OCI-M1 (cell line): ENCODE measurements around the gene OTOGL.
A peak's percentile ranks its signal among the peaks of the same experiment; 100 is the strongest.
"Not testable (repeated sequence)": the region's sequence is repeated elsewhere in the genome, so short reads cannot be mapped to it uniquely, and the experiment has no call there.

Experiments
- DNase-seq: peaks from one replicate; lab custom pipeline; 2025; lab: John Stamatoyannopoulos, UW

The OTOGL gene

GRCh38 chr12:80188576-80188975, 89.2 kb downstream of the OTOGL start:
- no peak for DNase-seq

DNA sequence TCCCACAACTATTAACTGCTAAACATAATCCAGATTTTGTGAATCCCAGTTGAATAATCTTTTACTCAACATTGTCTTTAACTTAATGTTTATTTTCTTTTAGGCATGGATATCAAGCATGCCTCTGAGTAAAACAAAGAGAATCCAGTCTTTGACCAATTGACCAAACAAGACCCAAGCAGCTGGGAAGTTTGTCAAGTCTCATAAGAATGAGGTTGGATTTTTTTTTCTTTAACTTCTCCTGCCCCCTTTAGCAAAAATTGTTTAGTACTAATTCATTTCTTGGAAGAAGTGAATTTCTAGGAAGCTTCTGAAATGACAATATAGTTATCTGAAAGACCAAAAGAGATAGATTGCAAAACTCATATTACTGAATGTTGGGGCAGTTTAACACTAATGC, 89.9 kb downstream of the OTOGL start:
- peak; percentile 23 for DNase-seq

- DNase-seq, result no peak
Observed at GRCh38 chr12:80190001-80190400, 90.7 kb downstream of the OTOGL start.

DNA sequence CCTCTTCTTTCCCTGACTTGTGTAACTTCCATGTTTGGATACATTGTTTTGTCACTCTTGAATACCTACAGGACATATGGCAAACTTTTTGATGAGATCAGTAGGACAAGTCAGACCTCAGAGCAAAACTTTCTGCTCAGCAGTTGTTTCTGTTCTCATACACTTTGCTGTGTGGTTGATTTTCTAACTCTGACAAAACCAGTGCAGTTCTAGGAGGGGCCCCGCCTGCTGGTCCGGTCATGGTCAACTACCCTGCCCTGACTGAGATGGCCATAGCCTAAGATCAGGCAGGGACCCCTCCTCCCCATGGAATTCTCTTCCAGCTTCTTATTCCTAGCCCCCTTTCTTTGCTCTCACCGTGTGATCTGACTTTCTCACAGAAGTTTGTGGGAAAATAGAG, 92.8 kb downstream of the OTOGL start:
- DNase-seq, result no peak

- DNase-seq, result no peak
Observed at GRCh38 chr12:80193865-80194264, 94.5 kb downstream of the OTOGL start.

- DNase-seq, result peak; percentile 74
Observed at GRCh38 chr12:80195074-80195726, 95.9 kb downstream of the OTOGL start.

GRCh38 chr12:80195737-80196136, 96.4 kb downstream of the OTOGL start:
- no peak for DNase-seq

DNA sequence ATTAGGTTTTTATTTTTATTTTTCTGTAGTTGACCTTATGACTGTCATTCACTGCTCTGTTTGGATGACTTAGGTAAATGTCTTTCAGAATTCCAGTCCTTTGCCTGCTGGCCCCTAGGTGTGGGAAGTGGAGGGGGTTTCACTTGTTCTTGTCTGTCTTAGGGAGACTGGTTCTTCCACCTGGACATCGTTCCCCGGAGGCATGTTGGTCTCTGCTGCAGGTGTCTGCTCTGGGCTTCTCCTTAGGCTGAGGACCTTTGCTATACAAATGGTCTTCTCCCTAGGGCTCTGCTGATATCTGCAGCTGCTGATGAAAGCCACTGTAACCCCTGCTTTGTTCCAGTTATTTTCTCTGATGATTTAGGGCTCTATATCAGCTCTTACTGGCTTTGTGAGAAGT, 97.1 kb downstream of the OTOGL start:
- DNase-seq, result no peak

DNA sequence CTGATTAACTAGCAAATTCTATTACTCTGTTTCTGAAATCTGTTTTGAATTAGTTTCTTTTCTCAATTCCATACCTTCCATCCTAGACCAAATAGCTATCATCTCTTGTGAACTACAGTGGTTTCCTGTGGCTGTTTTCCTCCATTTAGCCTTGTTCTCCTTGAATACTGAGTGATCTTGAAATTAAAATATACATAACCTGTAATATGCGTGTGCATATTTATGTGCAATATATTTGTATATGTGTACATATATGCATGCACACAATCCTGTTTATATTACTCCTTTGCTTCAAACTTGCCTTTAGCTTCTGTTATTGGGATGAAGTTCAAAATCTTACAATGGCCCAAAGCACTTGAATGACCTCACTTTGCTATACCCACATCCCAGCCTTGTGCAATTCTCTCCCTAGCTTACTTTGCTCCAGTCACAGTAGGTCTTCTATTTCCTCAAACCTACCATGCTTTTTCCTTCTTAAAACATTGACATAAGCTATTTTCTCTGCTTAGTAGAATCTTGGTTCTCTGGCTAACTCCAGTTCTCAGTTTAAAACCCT, 99.5 kb downstream of the OTOGL start:
- no peak for DNase-seq

GRCh38 chr12:80199931-80200330, 100.6 kb downstream of the OTOGL start:
- DNase-seq, result no peak

DNA sequence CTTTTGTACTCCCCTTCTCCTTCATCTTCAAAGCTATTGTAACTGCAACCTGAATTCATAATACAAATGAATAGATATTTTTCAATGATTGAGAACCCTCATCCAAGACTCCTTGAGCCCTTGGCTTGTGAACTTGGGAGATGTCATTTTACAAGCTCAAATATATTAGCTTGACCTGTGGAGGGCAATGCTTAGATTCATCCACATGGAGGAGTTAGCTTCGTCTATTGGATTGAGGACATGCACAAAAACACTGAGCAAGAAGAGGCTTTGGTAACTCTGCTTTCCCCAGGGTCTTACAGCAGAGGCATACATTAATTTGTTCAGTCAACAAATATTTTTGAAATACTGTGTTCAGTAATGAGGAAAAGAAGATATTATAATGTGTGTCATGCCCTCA, 101.1 kb downstream of the OTOGL start:
- peak; percentile 19 for DNase-seq

DNA sequence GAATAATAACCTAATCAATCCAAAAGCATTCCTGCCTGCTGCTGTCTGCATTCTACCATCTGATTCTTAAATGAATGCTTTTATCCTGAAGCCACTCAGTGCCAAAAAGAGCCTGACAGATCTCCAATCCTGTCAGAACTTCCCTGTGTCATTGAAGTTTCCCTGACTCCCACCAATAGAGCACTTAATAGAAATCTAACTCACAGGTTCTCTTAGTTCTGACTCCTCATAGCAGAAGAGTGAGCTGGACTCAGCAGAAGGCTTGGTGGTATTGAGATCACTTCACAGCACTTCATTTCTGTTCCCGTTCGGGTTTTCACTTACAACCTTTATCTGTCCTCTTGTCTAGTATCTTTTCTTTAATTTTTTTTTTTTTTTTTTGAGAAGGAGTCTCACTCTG, 102.6 kb downstream of the OTOGL start:
- DNase-seq, result no peak

- peak; percentile 38 for DNase-seq
Observed at GRCh38 chr12:80205960-80206359, 106.6 kb downstream of the OTOGL start.

DNA sequence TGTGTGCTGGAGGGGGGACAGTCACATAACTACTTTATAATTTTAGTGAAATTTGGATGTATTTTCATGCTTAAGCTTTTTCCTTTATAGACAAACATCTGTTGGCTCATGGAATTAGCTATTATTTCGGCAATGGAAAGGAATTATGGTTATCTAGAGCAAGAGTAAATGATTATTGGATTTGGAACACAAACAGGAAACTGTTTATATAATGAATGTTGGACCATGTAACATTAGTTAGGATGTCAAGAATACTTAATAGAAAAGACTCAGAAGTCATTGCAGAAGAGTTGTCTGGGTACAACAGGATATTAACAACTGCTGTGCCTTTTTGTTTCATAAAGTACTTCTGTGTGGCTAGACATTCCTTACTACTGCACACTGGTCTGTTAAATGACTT, 108.7 kb downstream of the OTOGL start:
- DNase-seq, result no peak

GRCh38 chr12:80211671-80212070, 112.3 kb downstream of the OTOGL start:
- no peak for DNase-seq

DNA sequence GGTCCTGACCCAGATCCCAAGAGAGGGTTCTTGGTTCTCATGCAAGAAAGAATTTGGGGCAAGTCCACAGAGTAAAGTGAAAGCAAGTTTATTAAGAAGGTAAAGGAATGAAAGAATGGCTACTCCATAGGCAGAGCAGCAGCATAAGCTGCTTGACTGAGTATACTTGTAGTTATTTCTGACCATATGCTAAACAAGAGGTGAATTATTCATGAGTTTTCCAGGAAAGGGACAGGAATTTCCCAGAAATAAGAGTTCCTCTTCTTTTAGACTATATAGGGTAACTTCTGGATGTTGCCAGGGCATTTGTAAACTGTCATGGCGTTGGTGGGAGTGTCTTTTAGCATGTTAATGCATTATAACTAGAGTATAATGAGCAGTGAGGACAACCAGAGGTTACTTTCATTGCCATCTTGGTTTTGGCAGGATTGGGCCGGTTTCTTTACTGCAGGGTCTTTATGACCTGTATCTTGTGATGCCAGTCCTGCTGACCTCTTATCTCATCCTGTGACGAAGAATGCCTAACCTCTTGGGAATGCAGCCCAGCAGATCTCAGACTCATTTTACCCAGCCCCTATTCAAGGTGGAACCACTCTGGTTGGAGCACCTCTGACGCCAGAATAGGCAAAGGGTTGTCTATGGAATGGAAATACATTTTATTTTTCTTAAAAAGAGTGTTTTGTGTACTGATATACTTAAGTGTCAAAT, 113.8 kb downstream of the OTOGL start:
- DNase-seq, result peak; percentile 70

DNA sequence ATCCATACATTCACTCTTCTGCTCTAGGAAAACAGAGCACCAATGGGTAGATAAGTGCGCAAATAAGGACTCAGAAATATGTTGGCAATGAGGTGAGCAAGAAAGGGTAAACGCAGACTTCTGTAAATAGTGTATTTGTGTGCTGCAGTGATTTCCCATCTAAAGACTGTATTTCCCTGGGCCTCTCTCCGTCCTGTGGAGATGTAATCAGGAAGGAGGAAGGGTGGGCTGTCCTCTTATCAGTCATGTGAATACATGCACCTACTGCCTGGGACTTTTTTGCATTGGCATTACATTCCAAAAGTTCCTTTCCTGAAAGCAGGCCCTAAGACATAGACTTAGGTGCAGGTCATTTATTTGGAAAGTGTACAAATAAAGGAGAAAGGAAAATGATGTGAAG, 114.5 kb downstream of the OTOGL start:
- DNase-seq, result no peak

DNA sequence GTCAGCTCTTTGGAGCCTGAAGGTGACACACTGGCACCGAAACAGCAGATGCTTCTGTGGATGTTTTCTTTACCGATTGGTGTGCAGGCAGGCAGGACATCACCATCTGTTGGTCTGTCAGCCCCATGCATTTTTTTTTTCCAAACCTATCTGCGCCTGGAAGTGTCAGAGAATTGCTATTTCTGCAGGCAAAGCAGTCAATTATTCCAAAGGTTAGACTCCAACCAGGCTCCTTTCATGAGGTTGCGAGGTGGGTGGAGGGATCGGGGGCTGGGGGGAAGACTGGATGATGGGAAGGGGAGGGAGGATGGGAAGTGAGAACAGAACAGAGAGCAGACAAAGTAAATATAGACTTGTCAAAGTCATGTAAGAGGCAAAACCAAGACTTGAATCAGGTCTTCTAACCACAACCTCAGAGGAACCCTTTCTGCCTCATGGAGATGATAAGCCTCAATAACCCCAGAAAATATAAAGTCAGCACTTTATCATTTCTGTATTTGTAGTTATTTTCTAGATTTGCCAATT, 117.7 kb downstream of the OTOGL start:
- DNase-seq, result peak; percentile 30

DNA sequence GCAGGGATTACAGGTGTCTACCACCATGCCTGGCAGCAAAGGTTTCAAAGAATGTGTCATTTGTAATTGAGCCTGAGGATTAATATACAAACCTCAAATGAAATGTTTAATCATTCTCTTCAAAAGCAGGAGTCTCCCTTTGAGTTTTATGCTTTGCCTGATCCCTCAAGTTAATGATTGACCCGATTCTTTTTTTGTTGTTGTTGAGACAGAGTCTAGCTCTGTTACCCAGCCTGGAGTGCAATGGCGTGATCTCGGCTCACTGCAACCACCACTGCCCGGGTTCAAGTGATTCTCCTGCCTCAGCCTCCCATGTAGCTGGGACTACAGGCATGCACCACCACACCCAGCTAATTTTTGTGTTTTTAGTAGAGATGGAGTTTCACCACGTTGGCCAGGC, 119.6 kb downstream of the OTOGL start:
- not testable (repeated sequence) for DNase-seq

GRCh38 chr12:80219345-80219744, 120.0 kb downstream of the OTOGL start:
- DNase-seq, result no peak

DNA sequence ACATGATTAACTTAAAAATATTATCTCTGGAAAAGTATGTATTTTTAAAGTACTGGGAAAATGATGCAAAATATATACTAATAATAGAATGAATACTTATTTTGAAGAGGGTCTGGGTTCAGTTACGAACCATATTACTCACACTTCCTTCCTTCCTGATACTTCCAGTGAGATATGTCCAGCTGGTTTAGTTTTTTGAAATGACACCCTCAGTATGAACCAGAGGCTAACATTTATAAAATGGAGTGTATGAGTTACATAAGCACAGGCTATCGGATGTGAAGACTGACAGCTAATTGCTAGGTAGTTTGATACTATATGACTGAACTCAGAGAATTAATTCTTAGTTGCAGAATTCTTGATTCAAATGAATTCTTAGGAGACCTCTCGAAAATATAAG, 122.9 kb downstream of the OTOGL start:
- DNase-seq, result no peak

DNA sequence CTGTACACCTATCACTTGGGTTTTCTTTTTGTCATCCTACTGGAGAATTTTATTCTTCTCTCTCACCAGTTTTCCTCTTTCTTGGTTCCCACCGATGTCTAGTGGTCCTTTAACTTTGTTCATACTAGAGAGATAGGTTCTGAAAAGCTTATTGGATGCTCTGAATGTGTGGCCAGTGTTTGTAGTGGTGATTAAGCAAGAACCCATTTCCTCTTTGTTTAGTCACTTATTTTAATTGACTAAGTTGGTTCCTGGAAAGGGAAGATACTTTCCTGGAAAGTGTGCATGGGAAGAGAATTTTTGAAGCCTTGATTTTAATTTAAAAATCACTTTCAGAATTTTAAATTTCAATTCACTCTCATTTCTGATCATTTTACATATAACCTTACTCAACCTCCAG, 127.2 kb downstream of the OTOGL start:
- DNase-seq, result peak; percentile 89

DNA sequence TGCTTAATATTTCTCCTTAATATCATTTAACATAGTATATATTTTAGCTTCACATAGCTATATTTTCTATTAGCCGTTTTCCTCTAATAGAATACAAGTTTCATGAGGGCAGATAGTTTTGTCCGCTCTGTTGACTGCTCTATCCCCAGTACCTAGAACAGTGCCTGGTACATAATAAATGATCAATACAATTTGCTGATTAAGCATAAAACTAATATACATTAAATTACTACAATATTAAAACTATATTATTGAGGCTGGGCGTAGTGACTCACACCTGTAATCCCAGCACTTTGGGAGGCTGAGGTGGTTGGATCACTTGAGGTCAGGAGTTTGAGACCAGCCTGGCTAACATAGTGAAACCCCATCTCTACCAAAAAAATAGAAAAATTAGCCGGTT, 128.6 kb downstream of the OTOGL start:
- DNase-seq, result not testable (repeated sequence)
